IPS-18a (cell line): Measurements from ENCODE around the gene TCEANC2.
"Not testable (repeated sequence)": the region's sequence is repeated elsewhere in the genome, so short reads cannot be mapped to it uniquely, and the experiment has no call there.

Experiments used
- H3K27ac ChIP-seq: one replicate; pipeline ENCODE4 v1.5.1; 2013; ENCODE audit warnings: low read length
- H3K27me3 ChIP-seq: one replicate; pipeline ENCODE4 v1.6.1; 2013; ENCODE audit warnings: mild to moderate bottlenecking, low read length; ENCODE audit not compliant: control insufficient read depth, insufficient read depth
- H3K36me3 ChIP-seq: one replicate; pipeline ENCODE4 v1.6.1; 2013; ENCODE audit warnings: low read depth, low read length; ENCODE audit not compliant: control insufficient read depth
- H3K4me1 ChIP-seq: one replicate; pipeline ENCODE4 v1.6.1; 2013; ENCODE audit warnings: low read depth, low read length; ENCODE audit not compliant: control insufficient read depth
- H3K4me3 ChIP-seq: one replicate; pipeline ENCODE4 v1.5.1; 2013; ENCODE audit warnings: low read length
- H3K9ac ChIP-seq: one replicate; pipeline ENCODE4 v1.6.1; 2013; ENCODE audit warnings: mild to moderate bottlenecking, low read length, moderate library complexity
- H3K9me3 ChIP-seq: one replicate; pipeline ENCODE4 v1.6.1; 2013; ENCODE audit warnings: low read depth, low read length; ENCODE audit not compliant: control insufficient read depth

Gene TCEANC2

DNA sequence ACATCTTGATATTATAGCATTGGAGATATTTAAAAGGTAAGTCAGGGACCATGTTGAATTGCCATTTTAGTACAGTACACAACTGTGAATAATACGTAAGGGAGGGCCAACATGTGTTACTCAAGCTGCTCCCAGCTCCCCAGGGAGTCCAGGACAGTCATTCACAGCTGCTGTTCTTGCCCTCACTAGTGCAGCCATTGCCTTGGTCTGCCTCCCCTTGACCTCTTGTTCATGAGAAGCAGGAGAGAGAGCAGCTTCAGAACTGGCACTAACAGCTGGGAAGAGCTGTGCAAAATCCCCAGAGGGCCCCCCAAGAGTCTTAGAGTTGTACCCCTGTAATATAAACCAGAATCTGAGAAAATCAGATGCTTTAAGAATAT, 16.4 kb downstream of the TCEANC2 start:
- H3K27ac ChIP-seq, result no peak overlapping the region
- no peaks in the 10 kb centered on the region for H3K36me3 ChIP-seq
- no peaks in the 10 kb centered on the region for H3K9me3 ChIP-seq
- no peaks in the 10 kb centered on the region for H3K27me3 ChIP-seq
- H3K4me3 ChIP-seq, result no peak overlapping the region
- no peak overlapping the region for H3K9ac ChIP-seq
- H3K4me1 ChIP-seq, result no peaks in the 10 kb centered on the region

GRCh38 chr1:54070171-54070837, 16.9 kb downstream of the TCEANC2 start:
- Histone ChIP-seq H3K9me3 (no peaks in the 10 kb centered on the region), H3K4me1 (no peaks in the 10 kb centered on the region), H3K9ac (no peak overlapping the region), H3K27me3 (no peaks in the 10 kb centered on the region), H3K4me3 (no peak overlapping the region), H3K27ac (no peak overlapping the region), H3K36me3 (no peaks in the 10 kb centered on the region)

GRCh38 chr1:54077359-54077758, 24.0 kb downstream of the TCEANC2 start:
- H3K27me3 ChIP-seq, result no peaks in the 10 kb centered on the region
- H3K36me3 ChIP-seq, result no peaks in the 10 kb centered on the region
- no peaks in the 10 kb centered on the region for H3K4me1 ChIP-seq
- no peak overlapping the region for H3K9ac ChIP-seq
- H3K4me3 ChIP-seq, result no peak overlapping the region
- no peaks in the 10 kb centered on the region for H3K9me3 ChIP-seq
- no peak overlapping the region for H3K27ac ChIP-seq

GRCh38 chr1:54080598-54081049, 27.2 kb downstream of the TCEANC2 start:
- Histone ChIP-seq H3K27me3 (no peaks in the 10 kb centered on the region), H3K9me3 (no peaks in the 10 kb centered on the region), H3K36me3 (no peaks in the 10 kb centered on the region), H3K27ac (no peak overlapping the region), H3K4me3 (no peak overlapping the region), H3K4me1 (peaks cover 5% of the 10 kb centered on the region), H3K9ac (no peak overlapping the region)

DNA sequence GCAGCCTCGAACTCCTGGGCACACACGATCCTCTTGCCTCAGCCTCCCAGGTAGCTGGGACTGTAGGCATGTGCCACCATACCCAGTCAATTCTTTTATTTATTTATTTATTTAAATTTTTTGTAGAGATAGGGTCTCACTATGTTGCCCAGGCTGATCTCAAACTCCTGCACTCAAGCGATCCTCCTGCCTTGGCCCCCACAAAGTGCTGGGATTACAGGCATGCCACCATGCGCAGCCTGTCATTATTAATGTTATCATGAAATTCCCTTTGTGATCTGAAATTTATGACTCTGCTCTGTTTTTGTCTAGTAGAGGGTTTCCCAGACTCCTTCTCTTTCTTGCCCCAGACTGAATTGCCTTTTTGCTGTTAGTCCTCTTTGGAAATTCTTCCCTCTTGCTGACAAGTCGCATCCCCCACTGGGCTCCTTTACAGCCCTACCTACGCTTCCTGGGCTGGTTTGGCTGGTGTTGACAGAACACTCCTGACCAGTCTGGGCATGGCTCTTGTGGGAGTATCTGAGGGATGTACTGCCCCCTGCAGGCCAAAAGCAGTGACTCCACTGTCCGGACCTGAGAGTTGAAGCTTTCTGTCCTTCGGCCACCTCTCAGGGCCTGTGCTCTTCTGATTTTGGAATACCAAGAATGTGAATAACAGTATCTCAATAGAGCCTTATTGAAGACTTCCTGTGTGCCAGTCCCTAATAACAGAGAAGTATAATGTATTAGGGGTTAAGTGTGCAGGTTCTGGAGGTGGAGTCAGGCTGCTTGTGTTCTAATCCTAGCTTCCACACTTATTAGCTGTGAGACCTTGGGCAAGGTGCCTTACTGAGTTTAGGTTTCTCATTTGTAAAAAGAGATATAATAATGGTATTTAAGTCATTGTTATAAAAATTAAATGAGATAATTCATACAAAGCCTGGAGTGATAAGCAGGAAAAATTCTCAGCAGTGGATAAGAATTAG, 28.2 kb downstream of the TCEANC2 start:
- no peak overlapping the region for H3K27ac ChIP-seq
- no peaks in the 10 kb centered on the region for H3K27me3 ChIP-seq
- H3K9me3 ChIP-seq, result no peaks in the 10 kb centered on the region
- no peaks in the 10 kb centered on the region for H3K36me3 ChIP-seq
- H3K4me3 ChIP-seq, result no peak overlapping the region
- no peak overlapping the region for H3K9ac ChIP-seq
- H3K4me1 ChIP-seq, result peaks cover 5% of the 10 kb centered on the region

- H3K9me3 ChIP-seq, result no peaks in the 10 kb centered on the region
- H3K4me3 ChIP-seq, result no peak overlapping the region
- no peaks in the 10 kb centered on the region for H3K27me3 ChIP-seq
- H3K4me1 ChIP-seq, result peaks cover 5% of the 10 kb centered on the region
- H3K36me3 ChIP-seq, result no peaks in the 10 kb centered on the region
- H3K9ac ChIP-seq, result no peak overlapping the region
- no peak overlapping the region for H3K27ac ChIP-seq
Observed at GRCh38 chr1:54084794-54085193, 31.4 kb downstream of the TCEANC2 start.

GRCh38 chr1:54086754-54087153, 33.3 kb downstream of the TCEANC2 start:
- Histone ChIP-seq H3K4me3 (no peak overlapping the region), H3K9ac (no peak overlapping the region), H3K27me3 (no peaks in the 10 kb centered on the region), H3K27ac (no peak overlapping the region), H3K4me1 (peaks cover 5% of the 10 kb centered on the region), H3K9me3 (no peaks in the 10 kb centered on the region), H3K36me3 (no peaks in the 10 kb centered on the region)

DNA sequence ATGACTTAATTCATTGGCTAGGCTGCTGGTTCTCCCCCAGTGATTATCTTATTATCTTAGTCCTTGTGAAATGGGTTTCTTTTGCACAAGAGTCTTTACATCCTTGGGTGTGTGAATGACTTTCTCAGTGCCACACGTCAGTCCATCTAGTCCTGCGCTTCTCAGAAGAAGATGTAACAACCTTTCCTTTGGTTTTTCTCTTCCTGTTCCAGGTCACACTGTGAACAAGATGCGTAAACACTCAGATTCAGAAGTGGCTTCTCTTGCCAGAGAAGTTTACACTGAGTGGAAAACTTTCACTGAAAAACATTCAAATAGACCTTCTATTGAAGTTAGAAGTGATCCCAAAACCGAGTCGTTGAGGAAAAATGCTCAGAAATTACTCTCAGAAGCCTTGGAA, 35.0 kb downstream of the TCEANC2 start:
- Histone ChIP-seq H3K4me3 (no peak overlapping the region), H3K27ac (no peak overlapping the region), H3K36me3 (no peaks in the 10 kb centered on the region), H3K4me1 (peaks cover 5% of the 10 kb centered on the region), H3K9ac (no peak overlapping the region), H3K27me3 (no peaks in the 10 kb centered on the region), H3K9me3 (no peaks in the 10 kb centered on the region)

GRCh38 chr1:54091666-54092065, 38.3 kb downstream of the TCEANC2 start:
- H3K9me3 ChIP-seq, result no peaks in the 10 kb centered on the region
- H3K4me1 ChIP-seq, result no peaks in the 10 kb centered on the region
- no peak overlapping the region for H3K4me3 ChIP-seq
- no peaks in the 10 kb centered on the region for H3K36me3 ChIP-seq
- no peak overlapping the region for H3K27ac ChIP-seq
- H3K9ac ChIP-seq, result no peak overlapping the region
- H3K27me3 ChIP-seq, result no peaks in the 10 kb centered on the region

- Histone ChIP-seq H3K9ac (no peak overlapping the region), H3K36me3 (no peaks in the 10 kb centered on the region), H3K27me3 (no peaks in the 10 kb centered on the region), H3K27ac (no peak overlapping the region), H3K4me1 (no peaks in the 10 kb centered on the region), H3K4me3 (no peak overlapping the region), H3K9me3 (no peaks in the 10 kb centered on the region)
Observed at GRCh38 chr1:54094001-54094729, 40.8 kb downstream of the TCEANC2 start.

GRCh38 chr1:54094730-54095105, 41.3 kb downstream of the TCEANC2 start:
- H3K36me3 ChIP-seq, H3K4me1 ChIP-seq, H3K27me3 ChIP-seq, H3K27ac ChIP-seq, H3K4me3 ChIP-seq, H3K9me3 ChIP-seq, H3K9ac ChIP-seq: not testable (repeated sequence)
